HG02763 (cell line): ENCODE measurements around the gene SKP1.

Experiments used
- ATAC-seq: cut with Tn5 transposase; IDR thresholded peaks from one replicate; pipeline ENCODE4 v1.9.1; 2021; ENCODE audit warnings: mild to moderate bottlenecking, moderate library complexity; ENCODE audit not compliant: unreplicated experiment

SKP1 gene

DNA sequence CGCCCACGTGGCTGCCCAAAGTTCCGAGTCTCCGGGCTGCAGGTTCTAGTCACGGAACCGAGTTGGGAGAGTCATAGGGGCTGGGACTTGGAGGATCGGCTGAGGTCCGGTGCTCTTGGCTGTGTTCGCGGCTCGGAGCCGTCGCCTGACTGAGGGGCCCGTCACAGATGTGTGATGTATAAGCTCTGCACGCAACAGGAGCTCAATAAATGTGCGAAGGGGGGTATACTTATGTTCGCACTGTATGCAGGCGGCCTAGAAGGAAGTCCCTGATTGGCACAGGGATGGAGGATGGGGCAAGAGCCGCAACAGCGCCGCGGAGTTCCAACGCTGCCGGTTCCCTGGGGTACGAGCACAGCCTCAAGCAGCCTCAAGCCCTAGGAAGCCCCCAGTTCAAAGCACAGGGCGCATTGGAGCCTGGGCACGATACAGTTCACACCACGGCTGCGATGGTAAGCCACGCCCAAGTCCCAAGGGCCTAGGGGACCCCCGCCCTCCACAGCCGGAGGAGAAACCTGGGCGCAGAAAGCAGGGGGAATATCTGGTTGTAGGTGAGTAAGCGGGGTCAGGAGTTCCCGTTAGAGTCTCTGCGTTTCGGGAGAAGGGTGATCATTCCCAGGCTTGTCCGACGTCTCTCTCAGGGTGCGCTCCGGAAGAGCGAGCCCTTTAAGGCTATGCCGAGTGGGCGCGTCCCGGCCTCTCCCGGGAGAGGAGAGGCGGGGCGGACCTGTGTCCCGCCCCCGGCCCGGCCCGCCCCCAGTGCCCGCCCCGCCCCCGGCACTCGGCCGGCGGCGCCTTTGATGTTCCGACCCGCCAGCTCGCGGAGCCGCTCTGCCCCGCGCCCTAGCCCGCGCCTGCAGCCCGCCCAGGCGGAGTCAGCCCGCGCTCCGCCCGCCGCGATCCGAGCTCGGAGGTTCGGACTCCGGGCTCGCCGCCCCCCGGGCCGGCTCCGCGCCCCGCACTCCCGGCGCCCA lies 62.6 kb downstream of the SKP1 start, which contains the start of gene TCF7:
TCF7 (plus strand) TSS at position 780 of the 974 bp plus-strand sequence. CDS start 226 bp downstream, outside the sequence.
- ATAC-seq: peak; percentile 82

DNA sequence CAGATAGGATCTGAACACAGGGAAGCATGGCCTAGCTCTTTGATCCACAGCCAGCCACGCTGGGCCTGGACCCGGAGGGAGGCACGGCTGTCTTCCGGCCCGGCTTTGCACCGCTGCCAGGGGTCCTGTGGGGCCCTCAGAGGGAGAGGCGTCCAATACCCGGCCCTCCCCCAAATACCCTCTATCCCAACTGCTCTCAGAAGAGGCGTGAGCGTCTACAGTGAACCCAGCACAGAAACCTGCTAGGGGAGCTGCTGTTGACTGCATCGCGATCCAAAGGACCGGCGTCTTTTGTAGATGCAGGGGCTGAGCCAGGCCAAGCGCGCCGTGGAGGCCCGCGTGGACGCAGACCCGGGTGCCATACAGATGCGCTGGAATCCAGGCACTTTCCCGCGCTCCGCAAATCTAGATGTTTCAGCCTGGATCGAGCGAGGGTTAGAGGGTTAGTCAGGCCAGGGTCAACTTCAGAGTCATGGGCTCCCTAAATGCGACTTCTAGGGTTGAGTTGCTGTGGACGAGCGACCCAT lies 63.3 kb downstream of the SKP1 start:
- no peak for ATAC-seq

DNA sequence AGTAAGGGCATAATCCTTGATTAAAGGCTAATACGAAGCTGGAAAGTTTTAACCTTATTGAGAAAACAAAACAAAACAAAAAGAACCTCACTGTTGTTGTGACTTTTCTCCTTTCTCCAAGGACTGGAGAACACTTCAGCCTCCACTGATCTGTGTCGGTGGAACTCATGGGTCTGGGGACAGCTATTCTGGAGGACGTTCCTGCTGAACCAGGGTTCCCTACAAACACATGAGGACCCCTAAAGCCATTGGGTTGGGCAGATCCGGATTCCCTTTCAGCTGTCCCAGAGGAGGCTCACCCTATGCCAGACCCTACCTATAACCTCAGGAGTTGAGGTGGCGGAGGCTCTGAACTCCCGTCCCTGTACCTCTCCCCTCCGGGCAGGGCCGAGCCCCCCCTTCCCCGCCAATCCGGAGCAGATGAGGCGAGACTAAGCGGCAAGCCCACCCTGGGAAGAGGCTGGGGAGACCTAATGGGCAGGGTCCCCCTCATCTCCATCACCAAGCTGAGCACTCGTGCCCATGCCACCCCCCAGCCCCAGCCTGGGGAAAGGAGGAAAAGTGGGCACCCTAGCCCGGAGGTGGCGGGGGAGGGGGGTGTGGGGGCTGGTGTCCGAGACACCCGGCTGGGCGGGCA lies 63.9 kb downstream of the SKP1 start:
- no peak for ATAC-seq

DNA sequence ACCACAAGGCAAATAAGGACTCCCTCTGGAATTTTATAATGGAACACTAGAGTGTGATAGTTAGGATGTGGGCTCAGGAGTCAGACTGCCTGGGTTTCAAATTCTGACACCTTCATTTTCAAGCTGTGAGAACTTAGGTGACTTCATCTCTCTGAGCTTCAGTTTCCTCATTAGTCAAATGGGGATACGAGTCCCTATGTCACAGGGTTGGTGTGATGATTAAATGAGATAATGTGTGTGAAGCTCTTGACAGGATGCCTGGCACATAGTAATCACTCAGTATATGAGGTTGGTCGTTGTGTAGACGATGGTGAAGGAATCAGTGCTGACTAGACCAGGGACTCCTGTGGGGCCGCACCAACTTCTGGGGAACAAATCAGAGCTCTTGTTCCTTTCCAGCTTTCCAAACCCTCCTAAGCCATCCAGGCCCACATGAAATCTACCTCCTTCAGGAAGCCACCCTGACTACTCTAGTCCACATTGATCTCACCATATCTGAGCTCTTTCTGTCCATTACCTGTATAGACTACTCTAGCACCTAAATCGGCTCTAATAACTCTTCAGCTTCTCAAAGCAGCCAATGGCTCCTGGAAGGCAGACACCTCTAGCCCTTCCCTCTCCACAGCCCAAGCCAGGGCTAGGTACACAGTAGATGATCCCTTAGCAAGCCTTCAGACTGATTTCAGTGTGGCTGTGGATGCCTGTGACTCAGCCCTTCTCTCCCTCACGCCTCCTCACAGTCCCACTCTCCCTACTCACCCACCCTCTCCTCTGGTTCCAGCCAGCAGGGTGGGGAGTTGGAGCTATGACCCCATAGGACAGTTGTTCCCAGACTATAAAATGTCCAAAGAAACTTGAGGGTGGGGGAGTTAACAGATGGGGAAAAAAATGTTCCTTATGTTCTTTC lies 64.8 kb downstream of the SKP1 start:
- no peak for ATAC-seq

DNA sequence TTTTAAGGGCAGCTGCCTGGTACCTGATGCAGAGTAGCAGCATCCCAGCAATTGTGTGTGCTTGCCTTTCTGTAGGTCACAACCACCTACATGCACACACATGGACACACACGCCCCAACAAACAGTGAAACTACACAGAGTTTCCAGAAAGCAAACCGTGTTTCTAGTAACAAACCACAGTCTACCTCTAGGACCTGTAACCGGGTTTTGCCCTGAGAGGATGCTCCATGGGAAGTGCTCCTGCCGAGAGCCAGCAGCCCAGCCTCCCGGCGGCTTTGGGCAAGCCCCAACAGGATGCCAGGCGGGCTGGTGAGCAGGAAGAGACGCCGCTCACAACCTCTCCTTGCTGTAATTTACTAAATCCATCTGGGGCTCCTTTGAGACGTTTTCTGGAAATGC lies 66.4 kb downstream of the SKP1 start:
- no peak for ATAC-seq

DNA sequence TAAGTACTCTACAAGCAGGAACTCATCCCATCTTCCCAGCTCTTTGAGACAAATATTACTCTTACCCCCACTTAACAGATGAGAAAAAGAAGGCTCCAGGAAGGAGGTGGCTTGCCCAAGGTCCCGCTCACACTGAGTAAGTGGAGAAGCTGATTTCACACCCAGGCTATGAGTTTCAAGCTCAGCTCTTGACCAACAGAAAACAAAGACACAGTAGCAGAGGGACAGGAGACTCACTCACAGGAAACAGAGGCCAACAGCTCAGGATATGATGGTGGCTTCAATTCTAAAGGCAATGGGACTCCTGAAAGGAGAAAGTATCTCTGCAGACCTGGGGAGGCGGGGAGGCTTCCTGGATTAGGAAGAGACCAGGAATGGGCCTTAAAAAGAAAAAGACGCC lies 69.0 kb downstream of the SKP1 start:
- no peak for ATAC-seq

DNA sequence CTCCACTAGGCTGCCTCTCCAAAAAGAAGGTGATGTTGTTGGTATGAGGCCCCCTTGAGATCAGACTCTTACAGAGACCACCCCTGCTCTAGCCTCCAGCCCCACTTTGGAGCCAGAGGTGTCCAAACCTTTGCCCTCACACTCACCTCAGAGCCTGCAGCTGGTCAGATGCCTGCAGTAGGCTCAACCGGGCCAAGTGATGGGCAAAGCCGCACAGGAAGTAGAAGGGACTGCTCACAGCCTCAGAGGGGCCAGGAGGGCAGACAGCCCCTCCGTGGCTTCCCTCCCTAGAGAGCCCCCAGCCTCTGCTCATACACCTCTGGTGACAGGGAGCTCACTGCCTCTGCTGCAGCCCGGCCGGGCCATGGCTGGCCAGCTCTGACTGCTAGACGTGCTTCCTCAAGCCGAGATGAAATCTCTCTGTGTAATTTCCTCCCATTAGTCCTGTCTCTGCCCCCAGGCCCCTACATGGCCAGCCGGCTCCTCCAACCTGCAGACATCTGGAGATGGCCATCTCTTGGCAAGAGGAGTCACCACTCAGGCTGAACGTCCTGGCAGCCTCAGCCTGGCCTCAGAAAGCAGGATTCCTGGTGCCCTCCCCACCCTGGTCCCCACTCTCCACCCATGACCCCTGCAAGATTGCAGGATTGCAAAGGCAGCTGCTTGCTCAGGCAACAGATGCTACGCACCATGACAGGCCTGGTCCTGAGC lies 69.6 kb downstream of the SKP1 start:
- no peak for ATAC-seq

DNA sequence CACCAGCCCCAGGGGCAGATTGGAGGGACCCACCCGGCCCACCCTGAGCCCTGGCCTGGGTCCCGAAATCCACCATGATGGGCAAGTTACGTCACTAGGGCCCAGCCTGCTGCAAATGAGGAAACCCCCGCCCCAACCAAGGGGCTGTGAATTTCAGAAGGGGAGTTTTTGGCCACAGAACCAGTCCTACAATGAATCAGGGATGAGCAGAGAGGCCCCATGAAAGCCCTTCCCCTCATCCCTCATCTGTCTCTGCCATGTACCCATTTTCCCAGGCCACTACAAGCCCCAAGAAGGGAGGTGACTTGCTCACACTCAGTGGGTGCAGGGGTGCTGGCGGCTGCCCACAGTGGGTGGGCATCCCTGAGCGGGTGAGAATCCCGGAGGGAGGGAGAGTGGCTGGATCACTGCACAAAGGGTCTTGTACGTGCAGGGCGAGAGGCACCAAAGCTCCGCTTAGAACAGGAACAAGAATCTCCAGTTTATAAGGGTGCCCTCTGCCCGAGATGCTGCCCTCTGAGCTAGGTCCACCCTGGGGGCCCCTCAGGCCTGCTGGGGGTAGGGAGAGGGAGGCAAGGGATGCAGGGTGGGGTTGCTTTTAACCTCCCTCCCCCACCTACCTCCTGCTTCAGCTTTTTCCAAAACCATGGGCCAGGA lies 72.6 kb downstream of the SKP1 start:
- no peak for ATAC-seq

DNA sequence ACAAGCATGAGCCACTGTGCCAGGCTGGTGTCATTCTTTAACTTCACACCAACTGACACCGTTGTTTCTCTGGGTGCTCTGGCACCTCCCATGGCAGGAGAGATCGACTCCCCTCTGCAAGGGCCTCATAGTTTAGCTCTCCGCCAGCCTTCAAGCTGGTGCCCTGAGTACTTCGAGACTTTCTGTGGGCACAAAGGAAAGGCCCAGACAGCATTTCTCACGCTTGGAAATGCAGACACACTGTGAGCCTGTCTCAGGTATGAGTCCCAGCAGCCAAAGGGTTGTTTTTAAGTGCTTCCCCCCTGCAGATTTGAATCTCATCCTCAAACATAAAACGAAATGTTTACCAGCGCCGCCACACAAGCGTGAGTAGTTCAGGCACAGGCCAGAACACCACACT lies 73.4 kb downstream of the SKP1 start:
- ATAC-seq: no peak

DNA sequence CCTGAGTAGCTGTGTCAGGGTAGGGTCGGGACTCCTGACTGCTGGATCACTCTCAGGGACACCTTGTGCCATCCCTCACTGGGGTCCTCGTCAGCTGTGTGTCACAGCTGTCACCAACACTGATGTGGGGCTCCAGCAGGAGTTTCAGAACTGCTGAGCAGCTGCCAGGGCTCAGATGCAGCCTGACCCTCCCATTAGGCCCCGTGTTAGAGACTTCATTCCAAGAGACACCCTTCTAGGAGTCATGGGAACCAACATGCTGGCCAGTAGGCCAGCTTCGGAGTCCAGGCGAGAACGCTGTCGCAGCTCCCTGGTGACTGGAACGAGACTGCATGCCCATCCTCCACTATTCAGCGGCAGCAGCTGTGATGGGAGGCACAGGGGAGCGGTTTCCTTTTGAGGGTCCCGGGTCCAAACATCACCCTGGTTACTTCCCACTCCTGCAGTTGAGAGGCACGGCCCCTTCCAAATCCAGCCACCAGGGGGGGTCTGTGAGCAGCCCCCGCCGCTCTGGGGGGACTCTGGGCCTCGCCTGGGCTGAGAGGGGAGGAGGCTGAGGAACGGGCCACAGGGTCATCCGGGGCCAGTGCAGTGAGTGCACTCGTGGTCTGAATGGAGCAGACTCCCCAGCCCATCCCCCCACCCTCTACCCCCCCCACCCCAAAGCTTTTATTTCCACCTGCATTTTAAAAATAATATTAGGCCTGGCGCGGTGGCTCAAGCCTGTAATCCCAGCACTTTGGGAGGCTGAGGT lies 74.9 kb downstream of the SKP1 start:
- no peak for ATAC-seq

DNA sequence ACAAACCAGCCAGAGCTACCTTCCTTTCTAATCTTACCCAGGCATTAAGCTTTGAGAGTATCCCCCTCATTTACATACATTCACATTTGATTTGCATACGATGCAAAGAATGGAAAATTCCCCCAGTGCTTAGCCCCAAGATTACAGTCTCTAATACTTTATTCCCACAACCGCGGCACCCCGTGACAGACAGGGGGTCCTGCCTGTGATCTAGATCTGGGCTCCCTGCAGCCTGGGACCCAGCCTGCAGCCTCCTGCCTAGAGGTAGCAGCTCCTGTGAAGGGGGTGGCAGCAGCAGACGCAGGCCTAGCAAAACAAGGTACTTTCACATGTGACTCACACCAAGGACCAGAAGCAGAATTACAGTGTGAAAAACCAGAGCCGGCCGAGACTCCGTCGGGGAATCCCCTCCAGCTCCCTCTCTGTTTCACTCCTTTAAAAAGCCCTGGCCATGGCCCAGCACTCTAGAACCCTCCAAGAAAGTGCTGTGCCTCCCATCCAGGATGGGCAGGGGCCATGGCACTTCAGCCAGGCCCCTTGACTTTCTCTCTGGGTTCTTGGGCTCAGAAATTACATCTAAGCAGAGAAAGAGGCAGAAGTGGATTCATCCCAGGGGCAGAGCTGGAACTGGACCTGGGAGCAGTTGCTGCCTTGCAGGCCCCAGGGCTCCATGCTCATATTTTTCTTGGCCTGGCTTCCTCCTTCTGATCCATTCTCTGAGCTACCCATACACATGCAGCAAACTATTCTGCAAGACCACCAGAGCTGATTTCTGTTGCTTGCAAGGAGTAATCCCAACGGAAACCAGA lies 76.3 kb downstream of the SKP1 start:
- ATAC-seq: peak; percentile 88

DNA sequence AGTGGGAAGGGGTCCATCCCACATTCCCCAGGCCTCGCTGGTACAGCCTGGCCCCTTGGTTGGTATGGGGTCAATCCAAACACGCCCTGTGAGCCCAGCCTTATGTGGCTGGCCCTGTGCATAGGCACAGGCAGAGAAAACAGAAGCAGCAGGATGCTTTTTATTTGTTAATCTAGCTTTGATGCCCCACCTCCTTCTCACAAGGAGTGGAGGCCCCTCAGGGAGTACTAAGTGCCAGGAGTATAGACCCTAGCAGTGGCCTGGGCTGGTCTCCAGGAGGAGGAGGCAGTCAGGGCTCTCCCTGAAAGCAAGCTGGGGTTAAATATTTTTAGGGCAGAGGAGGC lies 76.8 kb downstream of the SKP1 start:
- ATAC-seq: no peak

DNA sequence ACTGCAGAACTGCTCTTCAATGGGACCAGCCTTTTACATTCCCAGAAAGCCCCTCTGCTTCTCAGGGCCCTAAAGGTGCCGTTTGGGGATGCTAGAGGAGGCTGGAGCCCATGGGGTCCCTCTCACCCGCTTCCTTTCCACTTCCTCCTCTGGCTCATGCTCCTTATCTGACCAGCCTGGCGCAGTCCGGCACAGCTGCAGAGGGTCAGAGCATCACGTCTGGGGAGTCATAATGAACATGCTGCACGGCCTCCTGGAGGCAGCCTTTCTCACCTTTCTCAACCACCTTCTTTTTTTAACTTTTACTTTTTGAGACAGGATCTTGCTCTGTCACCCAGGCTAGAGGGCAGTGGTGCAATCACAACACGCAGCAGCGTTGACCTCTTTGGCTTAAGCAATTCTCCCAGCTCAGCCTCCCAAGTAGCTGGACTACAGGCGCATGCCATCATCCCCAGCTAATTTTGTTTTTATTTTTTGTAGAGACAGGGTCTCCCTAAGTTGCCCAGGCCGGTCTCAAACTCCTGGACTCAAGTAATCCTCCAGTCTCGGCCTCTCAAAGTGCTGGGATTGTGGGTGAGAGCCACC lies 77.4 kb downstream of the SKP1 start:
- no peak for ATAC-seq
